ENCODE data around the gene MLIP. TPM values are rescaled to one million over a fixed set of nuclear protein-coding genes. Genes with fewer than 3 reads are reported as not detected.
"Not testable (repeated sequence)": the region's sequence is repeated elsewhere in the genome, so short reads cannot be mapped to it uniquely, and the experiment has no call there.

Gene MLIP
- total RNA-seq, 6 experiments from 2014 or later: not detected

GRCh38 chr6:54204921-54205591 lies 93.8 kb downstream of the MLIP start:
- H3K27me3 Mint-ChIP-seq (ENCODE audit: insufficient read depth): no peaks in the 10 kb centered on the region
- H3K27ac Mint-ChIP-seq: no peak overlapping the region
- no peak overlapping the region for H3K4me3 Mint-ChIP-seq
- DNase-seq: no peak
- no peak for TF ChIP-seq CTCF (IDR thresholded peaks at IDR 0.05)
- no peaks in the 10 kb centered on the region for H3K9me3 Mint-ChIP-seq
- H3K36me3 Mint-ChIP-seq (ENCODE audit: low read depth): no peaks in the 10 kb centered on the region
- H3K4me1 Mint-ChIP-seq (ENCODE audit: low read depth): no peaks in the 10 kb centered on the region

- Mint-ChIP-seq H3K27ac (no peak overlapping the region), H3K4me1 (ENCODE audit: low read depth) (no peaks in the 10 kb centered on the region), H3K27me3 (ENCODE audit: insufficient read depth) (no peaks in the 10 kb centered on the region), H3K4me3 (no peak overlapping the region), H3K36me3 (ENCODE audit: low read depth) (no peaks in the 10 kb centered on the region), H3K9me3 (no peaks in the 10 kb centered on the region)
- no peak for TF ChIP-seq CTCF (IDR thresholded peaks at IDR 0.05)
- no peak for DNase-seq
Measured at GRCh38 chr6:54206510-54206909, 95.3 kb downstream of the MLIP start.

- H3K9me3 Mint-ChIP-seq; H3K4me1 Mint-ChIP-seq (ENCODE audit: low read depth); H3K27ac Mint-ChIP-seq; DNase-seq; H3K36me3 Mint-ChIP-seq (ENCODE audit: low read depth); H3K4me3 Mint-ChIP-seq; H3K27me3 Mint-ChIP-seq (ENCODE audit: insufficient read depth): not testable (repeated sequence)
Measured at GRCh38 chr6:54209983-54210382, 98.7 kb downstream of the MLIP start.

- Mint-ChIP-seq H3K9me3 (no peaks in the 10 kb centered on the region), H3K4me3 (no peak overlapping the region), H3K4me1 (ENCODE audit: low read depth) (no peaks in the 10 kb centered on the region), H3K27me3 (ENCODE audit: insufficient read depth) (no peaks in the 10 kb centered on the region; the same call in none of the 2 replicates), H3K36me3 (ENCODE audit: low read depth) (no peaks in the 10 kb centered on the region), H3K27ac (no peak overlapping the region)
- no peak for TF ChIP-seq CTCF (IDR thresholded peaks at IDR 0.05)
- no peak for DNase-seq
Measured at GRCh38 chr6:54214286-54214685, 103.0 kb downstream of the MLIP start.

GRCh38 chr6:54216336-54216735 lies 105.1 kb downstream of the MLIP start:
- no peak overlapping the region for H3K27ac Mint-ChIP-seq
- TF ChIP-seq CTCF (IDR thresholded peaks at IDR 0.05): no peak

GRCh38 chr6:54217018-54217417 lies 105.8 kb downstream of the MLIP start:
- DNase-seq: no peak
- H3K4me1 Mint-ChIP-seq (ENCODE audit: low read depth): no peaks in the 10 kb centered on the region
- no peaks in the 10 kb centered on the region for H3K36me3 Mint-ChIP-seq (ENCODE audit: low read depth)
- H3K27ac Mint-ChIP-seq: no peak overlapping the region
- H3K4me3 Mint-ChIP-seq: no peak overlapping the region
- H3K9me3 Mint-ChIP-seq: no peaks in the 10 kb centered on the region
- no peak for TF ChIP-seq CTCF (IDR thresholded peaks at IDR 0.05)
- no peaks in the 10 kb centered on the region; the same call in none of the 2 replicates for H3K27me3 Mint-ChIP-seq (ENCODE audit: insufficient read depth)

More at GRCh38 chr6:54216336-54216735, 105.1 kb downstream of the MLIP start:
- no peak for DNase-seq
- H3K4me1 Mint-ChIP-seq (ENCODE audit: low read depth): no peaks in the 10 kb centered on the region
- H3K4me3 Mint-ChIP-seq: no peak overlapping the region
- no peaks in the 10 kb centered on the region for H3K36me3 Mint-ChIP-seq (ENCODE audit: low read depth)
- no peaks in the 10 kb centered on the region for H3K9me3 Mint-ChIP-seq
- no peaks in the 10 kb centered on the region; the same call in none of the 2 replicates for H3K27me3 Mint-ChIP-seq (ENCODE audit: insufficient read depth)
